ENCODE measurements around the gene TNFSF10. TPM values are rescaled to one million over a fixed set of nuclear protein-coding genes. Genes with fewer than 3 reads are reported as not detected.

The TNFSF10 gene
- total RNA-seq, 4 donors from 2014 or later: 26.9 to 163 (median 37.4) TPM

GRCh38 chr3:172550347-172550943 is 27.2 kb upstream of the TNFSF10 start:
- H3K27ac ChIP-seq: no peak overlapping the region
- no peak for TF ChIP-seq POLR2A (IDR thresholded peaks at IDR 0.05)
- TF ChIP-seq, protein P1, sequence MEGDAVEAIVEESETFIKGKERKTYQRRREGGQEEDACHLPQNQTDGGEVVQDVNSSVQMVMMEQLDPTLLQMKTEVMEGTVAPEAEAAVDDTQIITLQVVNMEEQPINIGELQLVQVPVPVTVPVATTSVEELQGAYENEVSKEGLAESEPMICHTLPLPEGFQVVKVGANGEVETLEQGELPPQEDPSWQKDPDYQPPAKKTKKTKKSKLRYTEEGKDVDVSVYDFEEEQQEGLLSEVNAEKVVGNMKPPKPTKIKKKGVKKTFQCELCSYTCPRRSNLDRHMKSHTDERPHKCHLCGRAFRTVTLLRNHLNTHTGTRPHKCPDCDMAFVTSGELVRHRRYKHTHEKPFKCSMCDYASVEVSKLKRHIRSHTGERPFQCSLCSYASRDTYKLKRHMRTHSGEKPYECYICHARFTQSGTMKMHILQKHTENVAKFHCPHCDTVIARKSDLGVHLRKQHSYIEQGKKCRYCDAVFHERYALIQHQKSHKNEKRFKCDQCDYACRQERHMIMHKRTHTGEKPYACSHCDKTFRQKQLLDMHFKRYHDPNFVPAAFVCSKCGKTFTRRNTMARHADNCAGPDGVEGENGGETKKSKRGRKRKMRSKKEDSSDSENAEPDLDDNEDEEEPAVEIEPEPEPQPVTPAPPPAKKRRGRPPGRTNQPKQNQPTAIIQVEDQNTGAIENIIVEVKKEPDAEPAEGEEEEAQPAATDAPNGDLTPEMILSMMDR (IDR thresholded peaks at IDR 0.05): no peak
- peak in 1 of 2 donors; percentile 46 for DNase-seq
- H3K4me1 ChIP-seq: peaks cover 0 to 4% of the 10 kb centered on the region in 2 donors
- no peak overlapping the region for H3K4me3 ChIP-seq
- no peaks in the 10 kb centered on the region for H3K9me3 ChIP-seq
- no peaks in the 10 kb centered on the region for H3K27me3 ChIP-seq
- intact Hi-C loops (cut with DNase I; ENCODE audit: low total_unique reads): no loop called here
- no peaks in the 10 kb centered on the region for H3K36me3 ChIP-seq

GRCh38 chr3:172549144-172549543 is 25.9 kb upstream of the TNFSF10 start:
- no peaks in the 10 kb centered on the region for H3K27me3 ChIP-seq
- TF ChIP-seq POLR2A (IDR thresholded peaks at IDR 0.05): no peak
- TF ChIP-seq, protein P1 (IDR thresholded peaks at IDR 0.05): no peak
- H3K4me1 ChIP-seq: peaks cover 0 to 4% of the 10 kb centered on the region in 2 donors
- no peak for DNase-seq
- intact Hi-C loops (cut with DNase I; ENCODE audit: low total_unique reads): no loop called here
- H3K36me3 ChIP-seq: no peaks in the 10 kb centered on the region
- H3K27ac ChIP-seq: no peak overlapping the region
- H3K4me3 ChIP-seq: no peak overlapping the region
- no peaks in the 10 kb centered on the region for H3K9me3 ChIP-seq

- no peaks in the 10 kb centered on the region for H3K9me3 ChIP-seq
- intact Hi-C loops (cut with DNase I; ENCODE audit: low total_unique reads): no loop called here
- no peaks in the 10 kb centered on the region for H3K36me3 ChIP-seq
- no peaks in the 10 kb centered on the region for H3K4me1 ChIP-seq
- TF ChIP-seq, protein P1 (IDR thresholded peaks at IDR 0.05): no peak
- no peak for TF ChIP-seq POLR2A (IDR thresholded peaks at IDR 0.05)
- H3K27me3 ChIP-seq: no peaks in the 10 kb centered on the region
- peak overlapping the region; percentile 27 to 41 for H3K27ac ChIP-seq
- no peak for DNase-seq
- no peak overlapping the region for H3K4me3 ChIP-seq
Observed at GRCh38 chr3:172546628-172547214, 23.5 kb upstream of the TNFSF10 start.

DNA sequence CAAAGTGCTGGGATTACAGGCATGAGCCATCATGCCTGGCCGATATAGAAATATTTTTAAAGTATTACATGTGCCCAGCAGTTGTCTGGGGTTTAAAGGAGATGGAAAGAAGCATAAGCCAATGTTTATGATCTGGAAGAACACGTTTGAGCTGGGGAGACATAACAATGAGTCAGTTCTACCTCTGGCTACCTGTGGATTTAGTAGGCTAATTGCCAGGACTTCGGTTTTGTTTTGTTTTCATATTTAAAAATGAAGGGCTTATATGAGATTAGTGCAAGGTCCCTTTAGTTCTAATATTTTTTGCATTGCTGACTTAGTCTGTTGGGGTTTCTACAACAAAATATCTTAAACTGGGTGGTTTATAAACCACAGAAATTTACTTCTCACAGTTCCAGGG is 22.9 kb upstream of the TNFSF10 start:
- no peaks in the 10 kb centered on the region for H3K36me3 ChIP-seq
- no peaks in the 10 kb centered on the region for H3K27me3 ChIP-seq
- no peak overlapping the region for H3K4me3 ChIP-seq
- intact Hi-C loops (cut with DNase I; ENCODE audit: low total_unique reads): no loop called here
- H3K4me1 ChIP-seq: no peaks in the 10 kb centered on the region
- DNase-seq: no peak
- no peak for TF ChIP-seq POLR2A (IDR thresholded peaks at IDR 0.05)
- TF ChIP-seq, protein P1 (IDR thresholded peaks at IDR 0.05): no peak
- no peaks in the 10 kb centered on the region for H3K9me3 ChIP-seq
- no peak overlapping the region for H3K27ac ChIP-seq

DNA sequence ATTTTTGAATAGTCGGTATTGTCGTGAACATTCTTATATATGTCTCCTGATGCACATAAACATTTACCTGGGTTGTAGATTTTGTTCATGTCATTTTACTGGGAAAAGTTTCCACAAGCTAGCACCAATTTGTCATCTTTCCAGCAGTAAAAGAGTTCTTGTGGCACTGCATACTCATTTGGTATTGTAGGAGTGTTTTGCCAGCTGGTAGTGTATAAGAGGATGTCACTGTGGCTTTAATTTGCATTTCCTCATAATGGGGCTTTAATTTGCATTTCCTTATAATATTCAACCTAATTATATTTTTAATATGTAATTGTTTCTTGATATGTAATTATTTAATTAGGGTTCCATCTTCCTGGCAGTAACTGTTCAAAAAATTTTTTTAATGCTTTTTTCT is 21.2 kb upstream of the TNFSF10 start:
- Histone ChIP-seq H3K4me1 (no peaks in the 10 kb centered on the region), H3K4me3 (no peak overlapping the region), H3K36me3 (no peaks in the 10 kb centered on the region), H3K27ac (no peak overlapping the region), H3K27me3 (no peaks in the 10 kb centered on the region), H3K9me3 (no peaks in the 10 kb centered on the region)
- no peak for DNase-seq
- TF ChIP-seq, protein P1 (IDR thresholded peaks at IDR 0.05): no peak
- no peak for TF ChIP-seq POLR2A (IDR thresholded peaks at IDR 0.05)
- intact Hi-C loops (cut with DNase I; ENCODE audit: low total_unique reads): no loop called here
